A673 (cell line): ENCODE measurements around the gene TSPOAP1.

Experiments
- EZH2 ChIP-seq: fragments of 200-600 bp; sonication (generic); IDR thresholded peaks from 2 replicates; pipeline ENCODE4 v1.6.1; 2017; ENCODE audit warnings: borderline replicate concordance, low read depth, mild to moderate bottlenecking, mixed read lengths, antibody characterized with exemption, low read length; ENCODE audit not compliant: poor library complexity, severe bottlenecking
- TF ChIP-seq, protein P1 (sequence below): fragments of 300-800, 200-600 bp; sonication (generic); conservative IDR thresholded peaks from 2 replicates; pipeline ENCODE4 v1.5.1; 2017; ENCODE audit warnings: low read depth, mild to moderate bottlenecking, antibody characterized with exemption, low read length, moderate library complexity, mixed read lengths

DNA sequence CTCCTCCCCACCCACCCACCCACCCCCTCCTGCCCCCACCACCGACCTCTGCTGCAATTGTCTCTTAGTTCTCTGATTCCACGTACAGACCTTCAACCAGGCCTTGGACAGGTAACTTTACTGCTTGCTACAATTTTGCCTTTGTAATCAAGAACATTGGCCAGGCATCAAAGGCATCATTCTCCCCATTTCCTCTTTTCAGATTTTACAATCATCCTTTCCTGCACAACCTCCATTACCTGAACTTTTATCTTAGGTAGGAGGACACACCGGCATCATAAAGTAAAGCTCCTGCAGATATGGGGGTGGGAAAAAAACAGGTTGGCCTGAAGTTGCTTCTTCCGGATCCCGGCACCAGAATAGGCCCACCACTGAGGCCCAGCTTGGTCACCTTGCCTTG lies 49.1 kb upstream of the TSPOAP1 start:
- TF ChIP-seq, protein P1, sequence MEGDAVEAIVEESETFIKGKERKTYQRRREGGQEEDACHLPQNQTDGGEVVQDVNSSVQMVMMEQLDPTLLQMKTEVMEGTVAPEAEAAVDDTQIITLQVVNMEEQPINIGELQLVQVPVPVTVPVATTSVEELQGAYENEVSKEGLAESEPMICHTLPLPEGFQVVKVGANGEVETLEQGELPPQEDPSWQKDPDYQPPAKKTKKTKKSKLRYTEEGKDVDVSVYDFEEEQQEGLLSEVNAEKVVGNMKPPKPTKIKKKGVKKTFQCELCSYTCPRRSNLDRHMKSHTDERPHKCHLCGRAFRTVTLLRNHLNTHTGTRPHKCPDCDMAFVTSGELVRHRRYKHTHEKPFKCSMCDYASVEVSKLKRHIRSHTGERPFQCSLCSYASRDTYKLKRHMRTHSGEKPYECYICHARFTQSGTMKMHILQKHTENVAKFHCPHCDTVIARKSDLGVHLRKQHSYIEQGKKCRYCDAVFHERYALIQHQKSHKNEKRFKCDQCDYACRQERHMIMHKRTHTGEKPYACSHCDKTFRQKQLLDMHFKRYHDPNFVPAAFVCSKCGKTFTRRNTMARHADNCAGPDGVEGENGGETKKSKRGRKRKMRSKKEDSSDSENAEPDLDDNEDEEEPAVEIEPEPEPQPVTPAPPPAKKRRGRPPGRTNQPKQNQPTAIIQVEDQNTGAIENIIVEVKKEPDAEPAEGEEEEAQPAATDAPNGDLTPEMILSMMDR: no peak
- no peak for TF ChIP-seq EZH2
